Neural crest cell (in vitro differentiated cells): Measurements from ENCODE around the gene ACSL1. TPM values are rescaled to one million over a fixed set of nuclear protein-coding genes. Genes with fewer than 3 reads are reported as not detected.

Experiments used
- DNase-seq: peaks from one replicate; pipeline ENCODE4 v3.0.0; 2021; ENCODE audit warnings: low read depth, mixed read lengths, low spot score
- H3K27ac Mint-ChIP-seq: one replicate; pipeline ENCODE4 v1.8.0; 2021; ENCODE audit warnings: mild to moderate bottlenecking, mixed read lengths; ENCODE audit not compliant: unreplicated experiment
- H3K27me3 Mint-ChIP-seq: 2 replicates; pipeline ENCODE4 v1.8.0; 2021; ENCODE audit warnings: low read depth, mild to moderate bottlenecking, mixed read lengths
- H3K36me3 Mint-ChIP-seq: 2 replicates; pipeline ENCODE4 v1.8.0; 2021; ENCODE audit warnings: low read depth, mild to moderate bottlenecking, mixed read lengths
- H3K4me1 Mint-ChIP-seq: 2 replicates; pipeline ENCODE4 v1.8.0; 2021; ENCODE audit warnings: mixed read lengths
- H3K4me3 Mint-ChIP-seq: one replicate; pipeline ENCODE4 v1.8.0; 2021; ENCODE audit warnings: mild to moderate bottlenecking, mixed read lengths
- H3K9me3 Mint-ChIP-seq: 2 replicates; pipeline ENCODE4 v1.8.0; 2021; ENCODE audit warnings: mixed read lengths
- total RNA-seq: library from RNA; stranded (reverse); gene quantifications from 2 replicates; pipeline ENCODE4 v1.2.1, GENCODE V29; 2021
- TF ChIP-seq, protein P1 (sequence below): fragments of 200-600 bp; sonication (generic); conservative IDR thresholded peaks from 2 replicates; pipeline ENCODE4 v1.5.0; 2021; ENCODE audit warnings: antibody characterized with exemption, mild to moderate bottlenecking

ACSL1 gene
- total RNA-seq, 1 donor from 2014 or later = 10.4 TPM

- Mint-ChIP-seq H3K36me3 (no peaks in the 10 kb centered on the region), H3K27me3 (peaks cover 7% of the 10 kb centered on the region), H3K9me3 (no peaks in the 10 kb centered on the region), H3K27ac (no peak overlapping the region), H3K4me3 (no peak overlapping the region), H3K4me1 (no peaks in the 10 kb centered on the region)
- DNase-seq = no peak
- TF ChIP-seq, protein P1, sequence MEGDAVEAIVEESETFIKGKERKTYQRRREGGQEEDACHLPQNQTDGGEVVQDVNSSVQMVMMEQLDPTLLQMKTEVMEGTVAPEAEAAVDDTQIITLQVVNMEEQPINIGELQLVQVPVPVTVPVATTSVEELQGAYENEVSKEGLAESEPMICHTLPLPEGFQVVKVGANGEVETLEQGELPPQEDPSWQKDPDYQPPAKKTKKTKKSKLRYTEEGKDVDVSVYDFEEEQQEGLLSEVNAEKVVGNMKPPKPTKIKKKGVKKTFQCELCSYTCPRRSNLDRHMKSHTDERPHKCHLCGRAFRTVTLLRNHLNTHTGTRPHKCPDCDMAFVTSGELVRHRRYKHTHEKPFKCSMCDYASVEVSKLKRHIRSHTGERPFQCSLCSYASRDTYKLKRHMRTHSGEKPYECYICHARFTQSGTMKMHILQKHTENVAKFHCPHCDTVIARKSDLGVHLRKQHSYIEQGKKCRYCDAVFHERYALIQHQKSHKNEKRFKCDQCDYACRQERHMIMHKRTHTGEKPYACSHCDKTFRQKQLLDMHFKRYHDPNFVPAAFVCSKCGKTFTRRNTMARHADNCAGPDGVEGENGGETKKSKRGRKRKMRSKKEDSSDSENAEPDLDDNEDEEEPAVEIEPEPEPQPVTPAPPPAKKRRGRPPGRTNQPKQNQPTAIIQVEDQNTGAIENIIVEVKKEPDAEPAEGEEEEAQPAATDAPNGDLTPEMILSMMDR = no peak
Measured at GRCh38 chr4:184849185-184849584, 23.4 kb upstream of the ACSL1 start.

DNA sequence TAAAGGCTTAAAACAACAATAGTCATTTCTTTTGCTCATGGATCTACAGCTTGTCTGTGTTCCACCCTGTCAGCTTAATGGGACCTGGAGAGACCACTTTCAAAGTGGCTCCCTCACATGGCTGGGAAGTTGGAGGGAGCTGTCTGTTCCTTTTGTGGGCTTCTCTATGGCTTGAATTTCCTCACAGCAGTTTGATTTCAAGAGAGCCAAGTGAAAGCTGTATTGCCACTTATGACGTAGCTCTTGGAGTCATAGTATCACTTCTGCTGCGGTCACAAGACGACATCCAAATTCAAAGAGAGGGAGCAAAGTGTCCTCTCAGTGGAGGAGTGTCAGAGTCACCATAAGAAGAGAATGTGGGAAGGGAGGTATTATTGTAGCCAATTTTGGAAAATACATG, 22.7 kb upstream of the ACSL1 start:
- H3K27ac Mint-ChIP-seq = no peak overlapping the region
- no peaks in the 10 kb centered on the region for H3K4me1 Mint-ChIP-seq
- TF ChIP-seq, protein P1 = no peak
- DNase-seq = no peak
- peaks cover 12% of the 10 kb centered on the region for H3K27me3 Mint-ChIP-seq
- H3K4me3 Mint-ChIP-seq = no peak overlapping the region
- no peaks in the 10 kb centered on the region for H3K36me3 Mint-ChIP-seq
- H3K9me3 Mint-ChIP-seq = no peaks in the 10 kb centered on the region

DNA sequence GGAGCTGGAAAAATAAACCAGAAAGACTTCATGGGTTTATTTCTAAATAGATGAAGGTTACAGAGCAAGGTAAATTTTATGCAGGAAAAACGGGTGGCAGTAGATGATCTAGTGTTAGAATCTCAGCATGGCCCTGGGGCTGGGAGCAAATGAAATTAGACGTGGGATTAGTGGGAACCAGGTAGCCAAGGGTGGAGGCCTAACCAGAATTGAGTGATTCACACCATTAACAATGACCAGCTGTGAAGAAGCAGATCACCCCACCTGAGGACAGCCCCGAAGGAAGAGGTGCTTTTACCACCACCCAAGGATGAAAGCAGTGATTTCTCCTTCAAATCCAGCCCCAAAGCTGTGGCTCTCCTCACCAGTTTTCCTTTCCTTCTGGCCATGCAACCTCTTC, 20.8 kb upstream of the ACSL1 start:
- no peaks in the 10 kb centered on the region for H3K36me3 Mint-ChIP-seq
- DNase-seq = no peak
- peaks cover 17% of the 10 kb centered on the region for H3K27me3 Mint-ChIP-seq
- no peaks in the 10 kb centered on the region for H3K9me3 Mint-ChIP-seq
- TF ChIP-seq, protein P1 = no peak
- H3K4me1 Mint-ChIP-seq = no peaks in the 10 kb centered on the region
- H3K27ac Mint-ChIP-seq = no peak overlapping the region
- H3K4me3 Mint-ChIP-seq = no peak overlapping the region

GRCh38 chr4:184845367-184846021, 19.7 kb upstream of the ACSL1 start:
- Mint-ChIP-seq H3K27me3 (peaks cover 19% of the 10 kb centered on the region), H3K9me3 (no peaks in the 10 kb centered on the region), H3K27ac (no peak overlapping the region), H3K4me1 (no peaks in the 10 kb centered on the region), H3K4me3 (no peak overlapping the region), H3K36me3 (no peaks in the 10 kb centered on the region)
- TF ChIP-seq, protein P1 = no peak
- no peak for DNase-seq

GRCh38 chr4:184844742-184845141, 19.0 kb upstream of the ACSL1 start:
- no peak overlapping the region for H3K4me3 Mint-ChIP-seq
- DNase-seq = no peak
- no peak overlapping the region for H3K27ac Mint-ChIP-seq
- TF ChIP-seq, protein P1 = no peak
- peaks cover 1% of the 10 kb centered on the region for H3K4me1 Mint-ChIP-seq
- H3K27me3 Mint-ChIP-seq = peaks cover 15% of the 10 kb centered on the region
- H3K9me3 Mint-ChIP-seq = no peaks in the 10 kb centered on the region
- no peaks in the 10 kb centered on the region for H3K36me3 Mint-ChIP-seq
